Coronary artery (tissue), 2 donors: ENCODE measurements around the gene HSFX3.
A peak's percentile ranks its signal among the peaks of the same experiment; 100 is the strongest.

Experiments
- DNase-seq: peaks from one replicate; pipeline ENCODE4 v3.0.0-alpha.2; 2017; ENCODE audit warnings: low spot score
- H3K27ac ChIP-seq, 2 donors: fragments of 200-600 bp; sonication (generic); one replicate each; pipeline ENCODE4 v1.5.1; 2016 to 2019
- H3K4me3 ChIP-seq: fragments of 200-600 bp; sonication (generic); 2 replicates; pipeline ENCODE4 v1.5.1; 2016; ENCODE audit warnings: mild to moderate bottlenecking, moderate library complexity
- CTCF ChIP-seq: fragments of 200-600 bp; sonication (generic); IDR thresholded peaks from one replicate; pipeline ENCODE4 v1.5.1; 2019; ENCODE audit warnings: antibody characterized with exemption

The HSFX3 gene

DNA sequence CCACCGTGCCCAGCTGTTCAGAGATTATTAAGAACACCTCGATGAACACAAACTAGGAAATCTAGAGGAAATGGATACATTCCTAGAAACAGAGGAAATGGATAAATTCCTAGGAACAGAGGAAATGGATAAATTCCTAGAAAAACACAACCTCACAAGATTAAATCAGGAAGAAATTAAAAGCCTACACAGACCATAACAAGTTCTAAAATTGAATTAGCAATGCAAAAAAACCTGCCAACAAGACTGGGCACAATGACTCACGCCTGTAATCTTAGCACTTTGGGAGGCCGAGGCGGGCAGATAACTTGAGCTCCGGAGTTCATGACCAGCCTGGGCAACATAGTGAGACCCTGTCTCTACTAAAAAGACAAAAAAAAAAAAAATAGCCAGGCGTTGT is 31.5 kb downstream of the HSFX3 start:
- Histone ChIP-seq H3K4me3 (no peak overlapping the region), H3K27ac (no peak overlapping the region)
- no peak for TF ChIP-seq CTCF
- no peak for DNase-seq

DNA sequence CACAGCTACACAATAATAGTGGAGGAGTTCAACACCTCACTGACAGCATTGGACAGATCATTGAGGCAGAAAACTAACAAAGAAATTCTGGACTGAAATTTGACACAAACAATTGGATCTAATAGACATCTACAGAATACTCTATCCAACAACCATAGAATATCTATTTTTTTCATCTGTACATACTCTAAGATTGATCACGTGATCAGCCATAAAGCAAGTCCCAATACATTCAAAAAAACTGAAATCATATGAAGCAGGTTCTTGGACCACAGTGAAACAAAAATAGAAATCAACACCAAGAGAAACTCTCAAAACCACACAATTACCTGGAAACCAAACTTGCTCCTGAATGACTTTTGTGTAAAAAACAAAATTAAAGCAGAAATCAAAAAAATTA is 32.4 kb downstream of the HSFX3 start:
- no peak overlapping the region for H3K4me3 ChIP-seq
- no peak for DNase-seq
- no peak overlapping the region for H3K27ac ChIP-seq
- no peak for TF ChIP-seq CTCF

- H3K4me3 ChIP-seq, result no peak overlapping the region
- TF ChIP-seq CTCF, result no peak
- DNase-seq, result no peak
- no peak overlapping the region for H3K27ac ChIP-seq
Observed at GRCh38 chrX:149516604-149517003, 33.1 kb downstream of the HSFX3 start.

DNA sequence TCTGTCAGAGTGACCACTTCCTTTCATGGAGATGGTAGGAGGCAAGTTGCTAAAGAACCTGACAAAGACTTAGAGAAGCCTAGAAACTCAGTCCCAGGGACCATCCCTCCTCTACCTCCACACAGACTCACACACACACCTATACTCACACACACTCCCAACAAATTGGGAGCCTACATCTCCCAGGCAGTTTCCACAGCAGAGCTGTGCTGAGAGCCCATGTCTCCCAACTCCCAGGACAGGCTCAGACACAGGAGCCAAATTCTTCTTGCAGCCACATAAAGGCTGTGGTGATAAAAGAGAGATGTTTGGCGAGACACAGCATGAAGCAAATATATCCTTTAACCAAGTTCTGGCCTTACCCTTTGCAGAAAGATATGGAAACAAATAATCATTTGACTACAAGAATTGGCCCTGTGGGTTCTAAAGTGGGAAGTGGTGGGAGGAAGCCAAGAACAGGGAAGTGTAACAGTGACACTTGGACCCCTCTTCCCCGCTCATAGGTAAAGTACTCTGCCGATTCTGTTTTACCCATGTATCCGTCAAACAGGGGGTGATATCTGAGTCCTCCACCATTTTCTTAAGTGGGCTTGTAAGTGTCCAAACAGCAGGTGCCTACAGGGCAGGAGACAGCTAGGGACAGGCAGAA is 33.6 kb downstream of the HSFX3 start:
- TF ChIP-seq CTCF, result no peak

GRCh38 chrX:149513825-149514428 is 35.8 kb downstream of the HSFX3 start:
- TF ChIP-seq CTCF, result no peak
- H3K4me3 ChIP-seq, result no peak overlapping the region
- H3K27ac ChIP-seq, result no peak overlapping the region
- DNase-seq, result no peak

More for the DNA sequence above, 33.6 kb downstream of the HSFX3 start:
- Histone ChIP-seq H3K27ac (no peak overlapping the region), H3K4me3 (no peak overlapping the region)
- no peak for DNase-seq

- DNase-seq, result no peak
- H3K4me3 ChIP-seq, result no peak overlapping the region
- peak; percentile 12 for TF ChIP-seq CTCF
- H3K27ac ChIP-seq, result no peak overlapping the region
Observed at GRCh38 chrX:149512225-149512885, 37.4 kb downstream of the HSFX3 start.

GRCh38 chrX:149511081-149511480 is 38.6 kb downstream of the HSFX3 start:
- DNase-seq, result no peak
- H3K27ac ChIP-seq, result no peak overlapping the region
- no peak for TF ChIP-seq CTCF
- no peak overlapping the region for H3K4me3 ChIP-seq
